A549 (cell line): ENCODE data around the gene GLRA3. TPM values are rescaled to one million over a fixed set of nuclear protein-coding genes. Genes with fewer than 3 reads are reported as not detected.

Experiments
- ATAC-seq, 2 experiments: fragments of 200-7000 bp in 1 of 2; fragments of >200 bp in 1 of 2; cut with Nextera tagmentation in 1 of 2; cut with Tn5 transposase in 1 of 2; 3 replicates each; pipeline versions ENCODE4 v1.8.0 to v1.9.1; 2018 to 2020; ENCODE audit warnings: mild to moderate bottlenecking in 1 of 2, moderate library complexity in 1 of 2
- CTCF ChIA-PET: fragments of 300-600 bp; sonication (Branson Sonifier 250); formaldehyde crosslinking; extraction: SDS; loops from one replicate; lab custom pipeline; 2021; ENCODE audit warnings: antibody characterized with exemption, inconsistent platforms; lab: Yijun Ruan, JAX
- POLR2A ChIA-PET: fragments of 350-600 bp; formaldehyde crosslinking; extraction: SDS; loops from one replicate; lab custom pipeline; 2021; ENCODE audit warnings: antibody characterized with exemption, inconsistent platforms; lab: Yijun Ruan, JAX
- DNase-seq, 2 experiments: peaks; one replicate each; pipeline versions ENCODE4 v3.0.0 to v3.0.0-alpha.2; 2011 to 2016; ENCODE audit warnings: low read depth in 1 of 2, low spot score in 1 of 2
- FAIRE-seq: peaks from 2 replicates; lab custom pipeline; 2011; peaks lifted over from hg19 to GRCh38; lab: Jason Lieb, UNC
- H3K27ac ChIP-seq, 2 experiments: fragments of >200 bp; sonication (Bioruptor Twin); formaldehyde crosslinking; 3 replicates each; pipeline ENCODE4 v1.5.1; 2016 to 2017
- H3K4me1 ChIP-seq: fragments of >200 bp; sonication (Bioruptor Twin); formaldehyde crosslinking; 3 replicates; pipeline ENCODE4 v1.6.1; 2016
- H3K4me2 ChIP-seq: fragments of >200 bp; sonication (Bioruptor Twin); formaldehyde crosslinking; 3 replicates; pipeline ENCODE4 v1.6.1; 2016
- H3K4me3 ChIP-seq: fragments of >200 bp; sonication (Bioruptor Twin); formaldehyde crosslinking; 3 replicates; pipeline ENCODE4 v1.5.1; 2016
- H3K9me3 ChIP-seq: fragments of >200 bp; sonication (Bioruptor Twin); formaldehyde crosslinking; 3 replicates; pipeline ENCODE4 v1.6.1; 2016
- ATOH8 ChIP-seq: fragments of 250-450 bp; sonication (Bioruptor Pico); IDR thresholded peaks from 2 replicates; pipeline ENCODE4 v1.5.0; 2020; ENCODE audit warnings: low read depth, mild to moderate bottlenecking, moderate library complexity
- CEBPB ChIP-seq, 2 experiments: fragments of >200 bp in 1 of 2; sonication (Bioruptor Twin) in 1 of 2; formaldehyde crosslinking in 1 of 2; IDR thresholded peaks; 2 replicates each; pipeline ENCODE4 v1.6.1; 2012 to 2016
- E2F6 ChIP-seq: IDR thresholded peaks from 2 replicates; pipeline ENCODE4 v1.6.1; 2012; ENCODE audit warnings: low read depth, borderline replicate concordance
- EHMT2 ChIP-seq: fragments of 200-600 bp; sonication (generic); IDR thresholded peaks from 2 replicates; pipeline ENCODE4 v1.6.1; 2016; ENCODE audit warnings: antibody characterized with exemption, low read depth, mild to moderate bottlenecking, moderate library complexity
- GATA3 ChIP-seq: IDR thresholded peaks from 2 replicates; pipeline ENCODE4 v1.6.1; 2012; ENCODE audit warnings: borderline replicate concordance
- HDAC2 ChIP-seq: fragments of 200-600 bp; sonication (generic); IDR thresholded peaks from 2 replicates; pipeline ENCODE4 v1.6.1; 2016
- HOXB13 ChIP-seq: fragments of 250-450 bp; sonication (Bioruptor Pico); IDR thresholded peaks from 2 replicates; pipeline ENCODE4 v1.5.0; 2020; ENCODE audit warnings: low read depth, mild to moderate bottlenecking, moderate library complexity
- HOXB5 ChIP-seq: fragments of 250-450 bp; sonication (Bioruptor Pico); IDR thresholded peaks from 2 replicates; pipeline ENCODE4 v1.5.0; 2020; ENCODE audit warnings: mild to moderate bottlenecking, moderate library complexity
- MAFK ChIP-seq: fragments of 450-650 bp; IDR thresholded peaks from 2 replicates; pipeline ENCODE4 v1.6.1; 2014; ENCODE audit not compliant: partially characterized antibody
- MAX ChIP-seq: IDR thresholded peaks from 2 replicates; pipeline ENCODE4 v1.6.1; 2012
- NPAS2 ChIP-seq: fragments of 250-450 bp; sonication (Bioruptor Pico); IDR thresholded peaks from 2 replicates; pipeline ENCODE4 v1.8.0; 2022; ENCODE audit warnings: mild to moderate bottlenecking, moderate library complexity, borderline replicate concordance
- NR3C1 ChIP-seq: fragments of >200 bp; sonication (Bioruptor Twin); formaldehyde crosslinking; IDR thresholded peaks from 3 replicates; pipeline ENCODE4 v1.6.1; 2017
- PBX3 ChIP-seq: IDR thresholded peaks from 2 replicates; pipeline ENCODE4 v1.6.1; 2012
- PHF8 ChIP-seq: fragments of 200-600 bp; sonication (generic); IDR thresholded peaks from 2 replicates; pipeline ENCODE4 v1.6.1; 2016; ENCODE audit warnings: low read depth, mild to moderate bottlenecking, antibody characterized with exemption, moderate library complexity, borderline replicate concordance
- RARB ChIP-seq: fragments of 250-450 bp; sonication (Bioruptor Pico); IDR thresholded peaks from 2 replicates; pipeline ENCODE4 v1.8.0; 2021; ENCODE audit warnings: mild to moderate bottlenecking, moderate library complexity
- REST ChIP-seq: fragments of 200-600 bp; sonication (generic); IDR thresholded peaks from 2 replicates; pipeline ENCODE4 v1.6.1; 2016; ENCODE audit warnings: antibody characterized with exemption, mild to moderate bottlenecking, moderate library complexity
- SMC3 ChIP-seq: fragments of >200 bp; sonication (Bioruptor Twin); formaldehyde crosslinking; IDR thresholded peaks from 3 replicates; pipeline ENCODE4 v1.6.1; 2018; ENCODE audit warnings: inconsistent platforms
- TFCP2L1 ChIP-seq: fragments of 250-450 bp; sonication (Bioruptor Pico); IDR thresholded peaks from 2 replicates; pipeline ENCODE4 v1.5.0; 2021; ENCODE audit warnings: mild to moderate bottlenecking
- ZFP36 ChIP-seq: fragments of 450-650 bp; IDR thresholded peaks from 2 replicates; pipeline ENCODE4 v1.6.1; 2014; ENCODE audit warnings: borderline replicate concordance; ENCODE audit not compliant: partially characterized antibody
- ZNF302 ChIP-seq: fragments of 250-450 bp; sonication (Bioruptor Pico); IDR thresholded peaks from 2 replicates; pipeline ENCODE4 v1.9.0; 2021; ENCODE audit warnings: inconsistent platforms, mild to moderate bottlenecking, moderate library complexity
- WGBS: methylation state at CpG from one replicate; pipeline ENCODE4 v1.1.6; 2017; ENCODE audit errors: missing lambda C conversion rate; 5-methylcytosine and 5-hydroxymethylcytosine counted together
- polyA minus RNA-seq: library from RNA; depleted of rRNA, polyadenylated mRNA; stranded (reverse); fragments of >200 nt; gene quantifications from 2 replicates; pipeline ENCODE4 v1.2.3, GENCODE V29; 2011; rRNA and poly(A)+ RNA removed
- polyA plus RNA-seq, 4 experiments: library from polyadenylated mRNA; depleted of rRNA in 3 of 4; stranded (reverse); fragments of >200 nt; fragmentation: RNase III in 1 of 4; extraction: RNeasy Plus Mini Kit Qiagen cat#74134 plus additional on column Dnase treatment in 1 of 4; gene quantifications; 2 replicates in 3 of 4; 3 replicates in 1 of 4; pipeline ENCODE4 v1.2.3, GENCODE V29; 2011 to 2017

GLRA3 gene
- polyA plus RNA-seq (2011; rRNA removed) (0.01 and 0.04 TPM in 2 replicates), polyA plus RNA-seq (2017; fragmentation: RNase III; extraction: RNeasy Plus Mini Kit Qiagen cat#74134 plus additional on column Dnase treatment) (0.01 TPM in 1 of 3 replicates, not detected in the others), polyA minus RNA-seq (0.17 TPM in 1 of 2 replicates, not detected in the other)
- polyA plus RNA-seq (2012; cell fraction: cytosol; rRNA removed): not detected in 2 replicates
- polyA plus RNA-seq (2012; cell fraction: nucleus; rRNA removed): not detected in 2 replicates

- DNase-seq (peak; percentile 67 to 81), FAIRE-seq (no peak), ATAC-seq (peak; percentile 99)
- H3K27ac ChIP-seq: peak within 1 kb of the TSS; percentile 15 to 64; a peak in 3 of 6 replicates
- H3K4me3 ChIP-seq: peak within 1 kb of the TSS; percentile 63
- no peaks in the 10 kb centered on the region for H3K4me1 ChIP-seq
- peak within 1 kb of the TSS; percentile 96 for H3K4me2 ChIP-seq
- WGBS: 3% methylated on average over 37 of the region's 40 CpGs
- CTCF ChIA-PET: interaction anchor here (0.9 to 1.0 kb wide), 2 partner anchors 22 to 56 kb away, joined by 3 read pairs; no protein-coding TSS in a partner anchor
- TF ChIP-seq E2F6: peak; percentile 50
- TF ChIP-seq HDAC2: no peak
- TF ChIP-seq PHF8: peak; percentile 44; the same call in 1 of the 2 replicates
- TF ChIP-seq EHMT2: peak; percentile 89
- TF ChIP-seq ZFP36: no peak
- peak; percentile 96 for TF ChIP-seq REST
- peak; percentile 87 for TF ChIP-seq MAFK
- TF ChIP-seq TFCP2L1 (CRISPR knock-in tag): no peak
- TF ChIP-seq MAX: 0 out of 2 replicates have a peak, but pooled peaks have one; percentile 25
- TF ChIP-seq PBX3: peak; percentile 56; the same call in 1 of the 2 replicates
- H3K9me3 ChIP-seq: no peaks in the 10 kb centered on the region
- POLR2A ChIA-PET: interaction anchor here (0.6 to 1.1 kb wide), 4 partner anchors 22 to 641 kb away, joined by 3 to 7 read pairs (median 5); no protein-coding TSS in a partner anchor
Observed at GRCh38 chr4:174828845-174829701, at the start of gene GLRA3. TSS of gene GLRA3 (minus strand) at chr4:174829247. CDS start at chr4:174828811, 436 bp downstream.

- Histone ChIP-seq H3K4me1 (no peaks in the 10 kb centered on the region), H3K4me2 (no peak overlapping the region), H3K27ac (no peak overlapping the region), H3K9me3 (no peaks in the 10 kb centered on the region), H3K4me3 (no peak overlapping the region)
- ATAC-seq: no peak
- ChIA-PET POLR2A (no interaction called here), CTCF (no interaction called here)
- no peak for DNase-seq
- no peak for TF ChIP-seq ATOH8 (CRISPR knock-in tag)
- TF ChIP-seq ZNF302: no peak
- no peak for TF ChIP-seq RARB
- no peak for TF ChIP-seq NR3C1
- TF ChIP-seq NPAS2: no peak
- no peak for TF ChIP-seq SMC3
- no peak for TF ChIP-seq HOXB13 (CRISPR knock-in tag)
- no peak for TF ChIP-seq CEBPB (IDR thresholded peaks at IDR 0.05)
- no peak for TF ChIP-seq GATA3
- no peak for TF ChIP-seq HOXB5
- 19% methylated on average over 1 of the region's 1 CpG for WGBS
- no peak for FAIRE-seq
Observed at GRCh38 chr4:174874898-174875297, 45.9 kb upstream of the GLRA3 start.
